ENCODE measurements around the gene PPP1R11.
A peak's percentile ranks its signal among the peaks of the same experiment; 100 is the strongest.
"Not testable (repeated sequence)": the region's sequence is repeated elsewhere in the genome, so short reads cannot be mapped to it uniquely, and the experiment has no call there.

Gene PPP1R11, protein sequence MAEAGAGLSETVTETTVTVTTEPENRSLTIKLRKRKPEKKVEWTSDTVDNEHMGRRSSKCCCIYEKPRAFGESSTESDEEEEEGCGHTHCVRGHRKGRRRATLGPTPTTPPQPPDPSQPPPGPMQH

DNA sequence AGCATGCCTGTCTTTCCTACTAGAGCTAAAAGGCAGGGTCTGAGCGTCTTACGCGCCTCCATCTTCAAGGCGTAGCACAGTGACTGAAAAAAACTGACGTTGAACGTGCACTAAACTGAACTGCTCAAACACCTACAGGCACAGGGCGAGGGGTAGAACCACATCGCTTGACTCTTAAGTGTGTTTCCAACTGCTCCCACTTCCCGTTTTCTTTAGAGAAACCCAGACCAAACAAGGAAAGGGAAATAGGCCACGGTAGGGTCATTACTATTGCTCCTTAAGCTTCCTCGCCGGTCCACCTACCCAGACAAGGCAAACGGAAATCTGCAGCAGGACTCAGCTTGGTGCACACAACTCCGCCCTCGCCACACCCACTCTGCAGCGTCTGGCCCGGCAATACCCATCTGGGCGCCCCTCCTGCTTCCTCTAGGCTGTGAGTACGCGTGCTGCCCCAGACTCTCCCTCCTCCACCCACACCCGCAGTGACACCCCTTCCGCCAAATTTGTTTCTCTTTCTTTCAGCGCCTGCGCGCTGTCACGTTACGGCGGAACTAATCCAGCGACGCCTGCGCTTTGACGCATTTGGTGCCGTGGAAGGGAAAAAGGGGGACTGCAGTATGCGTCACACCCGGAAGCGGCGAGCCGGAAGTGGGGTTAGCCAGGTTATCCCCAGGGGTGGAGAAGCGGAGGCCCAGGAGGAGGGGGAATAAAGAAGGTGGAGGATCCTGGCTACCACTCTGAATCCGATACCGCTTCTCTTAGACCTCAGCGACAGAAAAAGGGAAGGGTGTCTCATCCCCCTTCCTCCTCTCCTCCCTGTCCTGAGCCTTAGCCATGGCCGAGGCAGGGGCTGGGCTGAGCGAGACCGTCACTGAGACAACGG, at the start of gene PPP1R11:
TSS of gene PPP1R11 (plus strand) at position 622 of the 883 bp plus-strand sequence. CDS start at position 835, 213 bp downstream.
- peak; percentile 92 for DNase-seq (ENCODE audit: insufficient read length, low spot score)
- peak; percentile 100 for FAIRE-seq

DNA sequence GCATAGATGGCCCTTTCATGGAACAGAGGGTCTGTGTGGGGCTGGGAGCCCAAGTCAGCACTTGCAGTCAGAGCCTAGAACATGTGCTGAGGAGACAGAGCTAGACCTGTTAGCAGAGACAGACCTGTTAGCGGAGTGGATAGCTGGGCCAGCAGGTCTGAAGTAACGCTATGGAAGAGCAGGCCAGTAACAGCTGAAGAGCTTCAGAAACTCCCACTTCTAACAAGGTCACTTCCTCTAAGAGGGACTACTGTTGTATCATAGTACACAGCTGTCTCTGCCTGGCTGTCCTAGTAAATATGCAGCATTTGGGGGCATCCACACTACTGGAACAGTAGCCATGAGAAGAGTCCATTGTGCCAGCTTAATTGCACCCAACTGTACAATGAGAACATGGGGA, 47.2 kb upstream of the PPP1R11 start:
- no peak for DNase-seq (ENCODE audit: insufficient read length, low spot score)

DNA sequence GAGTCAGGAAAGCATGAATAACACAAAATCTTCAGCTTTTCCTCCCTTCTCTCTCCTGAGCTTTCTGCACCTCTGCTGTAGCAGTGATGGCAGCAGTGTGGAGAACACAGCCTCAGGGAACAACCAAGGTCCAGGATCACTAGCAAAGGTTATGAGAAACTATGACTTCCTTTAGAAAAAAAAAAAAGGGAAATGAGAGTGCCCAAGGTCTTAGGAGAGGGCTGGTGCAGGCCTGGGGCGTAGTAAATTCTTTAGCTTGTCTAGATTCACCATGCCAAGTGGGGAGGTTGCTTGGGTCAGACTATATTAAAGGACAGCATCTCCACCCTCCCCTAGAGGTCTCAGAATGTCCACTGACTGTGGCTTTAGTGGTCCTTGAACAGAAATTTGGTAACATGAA, 46.4 kb upstream of the PPP1R11 start:
- FAIRE-seq, result no peak
- no peak for DNase-seq (ENCODE audit: insufficient read length, low spot score)

More for the DNA sequence above, 47.2 kb upstream of the PPP1R11 start:
- no peak for FAIRE-seq

- DNase-seq (ENCODE audit: insufficient read length, low spot score), result no peak
- no peak for FAIRE-seq
These were observed 44.8 kb upstream of the PPP1R11 start for GRCh38 chr6:30022189-30022588.

GRCh38 chr6:30022712-30023111, 44.3 kb upstream of the PPP1R11 start:
- not testable (repeated sequence) for FAIRE-seq; DNase-seq (ENCODE audit: insufficient read length, low spot score)

- no peak for FAIRE-seq
- DNase-seq (ENCODE audit: insufficient read length, low spot score), result no peak
These were observed 41.8 kb upstream of the PPP1R11 start for GRCh38 chr6:30025186-30025585.

- DNase-seq (ENCODE audit: insufficient read length, low spot score) (no peak), FAIRE-seq (no peak)
These were observed 37.4 kb upstream of the PPP1R11 start for GRCh38 chr6:30029588-30029987.

- FAIRE-seq, result no peak
- no peak for DNase-seq (ENCODE audit: insufficient read length, low spot score)
These were observed 35.6 kb upstream of the PPP1R11 start for GRCh38 chr6:30031381-30031780.

- FAIRE-seq; DNase-seq (ENCODE audit: insufficient read length, low spot score): not testable (repeated sequence)
These were observed 33.6 kb upstream of the PPP1R11 start for GRCh38 chr6:30033440-30033839.

- FAIRE-seq (no peak), DNase-seq (ENCODE audit: insufficient read length, low spot score) (no peak)
These were observed 31.2 kb upstream of the PPP1R11 start for GRCh38 chr6:30035784-30036183.

GRCh38 chr6:30037182-30037788, 29.7 kb upstream of the PPP1R11 start:
- peak; percentile 83 for FAIRE-seq

GRCh38 chr6:30041221-30041620, 25.8 kb upstream of the PPP1R11 start:
- FAIRE-seq (no peak), DNase-seq (ENCODE audit: insufficient read length, low spot score) (no peak)

More at GRCh38 chr6:30037182-30037788, 29.7 kb upstream of the PPP1R11 start:
- DNase-seq (ENCODE audit: insufficient read length, low spot score), result no peak

DNA sequence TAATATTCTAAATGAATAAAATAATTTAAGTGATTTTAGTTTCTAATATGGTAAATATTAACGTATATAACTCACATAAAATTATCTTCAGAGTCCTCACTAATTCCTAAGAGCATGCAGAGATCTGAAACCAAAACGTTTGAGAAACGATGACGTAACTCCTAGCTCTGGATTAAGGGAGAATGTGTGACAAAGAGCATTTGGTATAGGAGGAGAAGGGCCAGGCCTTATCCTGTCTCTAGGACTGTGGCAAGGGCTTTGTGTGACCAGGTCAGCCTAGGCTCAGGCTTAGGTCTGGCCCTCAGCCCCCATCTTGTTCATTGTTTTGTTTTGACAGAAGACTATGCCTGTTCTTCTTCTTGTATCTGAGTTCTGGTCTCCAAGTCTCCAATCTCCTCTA, 25.2 kb upstream of the PPP1R11 start:
- DNase-seq (ENCODE audit: insufficient read length, low spot score), result no peak
- no peak for FAIRE-seq

- FAIRE-seq (peak; percentile 14), DNase-seq (ENCODE audit: insufficient read length, low spot score) (no peak)
These were observed 24.5 kb upstream of the PPP1R11 start for GRCh38 chr6:30042476-30042875.

- FAIRE-seq, result no peak
- no peak for DNase-seq (ENCODE audit: insufficient read length, low spot score)
These were observed 24.1 kb upstream of the PPP1R11 start for GRCh38 chr6:30042914-30043313.

- DNase-seq (ENCODE audit: insufficient read length, low spot score) (no peak), FAIRE-seq (no peak)
These were observed 23.3 kb upstream of the PPP1R11 start for GRCh38 chr6:30043744-30044143.

DNA sequence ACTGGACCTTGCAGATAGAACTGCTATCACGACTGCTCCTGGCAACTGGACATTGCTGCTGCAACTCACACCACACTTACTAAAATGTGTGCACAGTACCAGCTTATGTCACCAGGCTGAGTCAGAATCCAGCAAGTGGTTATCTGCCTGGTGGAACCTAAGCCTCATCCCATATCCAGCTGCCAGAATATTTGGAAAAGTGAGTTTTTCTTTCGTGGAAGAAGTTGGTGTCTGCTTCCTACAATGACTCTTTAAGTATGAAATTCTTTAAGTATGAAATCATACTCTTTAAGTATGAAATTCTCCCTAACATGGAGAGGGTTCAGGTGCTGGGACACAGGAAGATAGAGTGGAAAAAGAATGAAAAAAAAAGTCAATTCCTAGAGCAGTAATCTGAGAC, 22.4 kb upstream of the PPP1R11 start:
- DNase-seq (ENCODE audit: insufficient read length, low spot score) (no peak), FAIRE-seq (no peak)

GRCh38 chr6:30047220-30047619, 19.8 kb upstream of the PPP1R11 start:
- FAIRE-seq (no peak), DNase-seq (ENCODE audit: insufficient read length, low spot score) (no peak)

- DNase-seq (ENCODE audit: insufficient read length, low spot score), result no peak
- FAIRE-seq, result no peak
These were observed 13.3 kb upstream of the PPP1R11 start for GRCh38 chr6:30053682-30054081.

DNA sequence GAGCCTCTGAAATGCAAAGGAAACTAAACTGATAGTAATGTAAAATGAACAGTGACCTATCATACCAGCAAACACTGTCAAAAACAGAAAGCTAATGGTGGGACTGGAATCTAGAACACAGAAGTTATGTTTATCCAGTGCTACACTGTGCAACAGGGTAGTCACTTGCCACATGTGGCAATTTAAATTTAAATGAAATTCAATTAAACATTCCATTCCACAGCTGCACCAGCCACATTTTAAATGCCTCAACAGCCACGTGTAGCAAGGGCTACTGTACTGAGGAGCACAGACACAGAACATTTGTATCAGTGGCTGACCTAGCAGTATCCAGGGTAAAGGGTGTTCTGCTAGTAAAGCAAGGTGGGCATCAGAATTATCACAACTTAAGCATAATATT, 11.5 kb upstream of the PPP1R11 start:
- no peak for DNase-seq (ENCODE audit: insufficient read length, low spot score)
- no peak for FAIRE-seq

GRCh38 chr6:30060606-30061091, 6.3 kb upstream of the PPP1R11 start:
- no peak for DNase-seq (ENCODE audit: insufficient read length, low spot score)

More at GRCh38 chr6:30060606-30061091, 6.3 kb upstream of the PPP1R11 start:
- no peak for FAIRE-seq
